BLaER1 (cell line): ENCODE data around the gene ATP11C.

Experiments used
- H3K27ac ChIP-seq: shearing (Covaris generic); formaldehyde crosslinking; 2 replicates; pipeline ENCODE4 v1.8.1; 2022
- H3K27me3 ChIP-seq: shearing (Covaris generic); formaldehyde crosslinking; 2 replicates; pipeline ENCODE4 v1.8.1; 2022
- H3K36me3 ChIP-seq: shearing (Covaris generic); formaldehyde crosslinking; 2 replicates; pipeline ENCODE4 v1.8.1; 2022
- H3K4me1 ChIP-seq: shearing (Covaris generic); formaldehyde crosslinking; 2 replicates; pipeline ENCODE4 v1.8.1; 2022
- H3K4me2 ChIP-seq: shearing (Covaris generic); formaldehyde crosslinking; 2 replicates; pipeline ENCODE4 v1.8.1; 2022
- H3K4me3 ChIP-seq: shearing (Covaris generic); formaldehyde crosslinking; 2 replicates; pipeline ENCODE4 v1.8.1; 2022
- H3K9ac ChIP-seq: shearing (Covaris generic); formaldehyde crosslinking; 2 replicates; pipeline ENCODE4 v1.8.1; 2022
- H3K9me3 ChIP-seq: shearing (Covaris generic); formaldehyde crosslinking; 2 replicates; pipeline ENCODE4 v1.8.1; 2022
- H4K20me1 ChIP-seq: shearing (Covaris generic); formaldehyde crosslinking; 2 replicates; pipeline ENCODE4 v1.8.1; 2022
- Cebpa-rat ChIP-seq: shearing (Covaris generic); IDR thresholded peaks from 2 replicates; pipeline ENCODE4 v1.8.1; 2022

ATP11C gene

DNA sequence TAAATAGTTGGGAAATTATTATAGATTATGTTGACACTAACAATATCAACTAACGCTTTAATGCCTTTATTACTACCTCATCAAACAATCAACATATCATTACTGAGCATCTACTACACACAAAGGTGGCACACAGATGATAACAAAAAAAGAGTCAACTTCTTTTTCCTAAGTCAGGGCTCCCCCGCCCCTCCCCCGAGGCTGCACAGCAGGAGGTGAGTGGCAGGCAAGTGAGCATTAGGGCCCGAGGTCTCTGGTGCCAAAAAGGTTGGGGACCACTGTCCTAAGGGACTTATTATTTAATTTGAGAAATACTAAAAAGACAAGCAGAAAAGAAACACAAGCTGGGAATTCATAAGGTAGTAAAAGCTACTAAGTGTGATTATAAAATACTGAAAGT is 174.6 kb downstream of the ATP11C start:
- Histone ChIP-seq H3K4me2 (no peak overlapping the region), H3K4me3 (no peak overlapping the region), H3K9ac (no peak overlapping the region), H3K27ac (no peak overlapping the region), H3K36me3 (peaks cover 38% of the 10 kb centered on the region), H4K20me1 (peaks cover 7% of the 10 kb centered on the region; the same call in 1 of the 2 replicates), H3K27me3 (peaks cover 59% of the 10 kb centered on the region), H3K9me3 (peaks cover 30% of the 10 kb centered on the region), H3K4me1 (no peaks in the 10 kb centered on the region)
- no peak for TF ChIP-seq Cebpa-rat

DNA sequence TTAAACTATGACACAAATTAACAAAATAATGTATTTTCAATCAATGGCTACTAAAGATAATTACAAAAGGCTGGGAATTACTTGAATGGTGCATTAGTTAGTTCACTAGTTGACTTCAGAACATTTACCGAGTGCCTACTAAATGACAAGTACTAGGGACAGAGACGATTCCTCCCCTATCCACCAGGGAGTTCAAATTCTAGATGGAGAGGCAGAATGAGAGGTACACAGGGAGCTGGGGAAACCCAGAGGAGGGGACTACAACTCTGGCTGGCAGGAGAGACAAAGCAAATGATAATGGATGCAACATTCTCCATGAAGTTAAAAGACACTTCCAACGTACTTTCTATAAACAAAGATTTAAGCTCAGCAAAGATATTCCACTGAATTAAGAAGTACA is 181.8 kb downstream of the ATP11C start:
- no peaks in the 10 kb centered on the region for H3K4me1 ChIP-seq
- H3K9ac ChIP-seq: no peak overlapping the region
- no peak overlapping the region for H3K4me2 ChIP-seq
- no peak overlapping the region for H3K4me3 ChIP-seq
- H3K9me3 ChIP-seq: peaks cover 30% of the 10 kb centered on the region
- H3K27me3 ChIP-seq: peaks cover 75% of the 10 kb centered on the region
- no peaks in the 10 kb centered on the region for H4K20me1 ChIP-seq
- no peak for TF ChIP-seq Cebpa-rat
- no peak overlapping the region for H3K27ac ChIP-seq
- peaks cover 40% of the 10 kb centered on the region for H3K36me3 ChIP-seq

DNA sequence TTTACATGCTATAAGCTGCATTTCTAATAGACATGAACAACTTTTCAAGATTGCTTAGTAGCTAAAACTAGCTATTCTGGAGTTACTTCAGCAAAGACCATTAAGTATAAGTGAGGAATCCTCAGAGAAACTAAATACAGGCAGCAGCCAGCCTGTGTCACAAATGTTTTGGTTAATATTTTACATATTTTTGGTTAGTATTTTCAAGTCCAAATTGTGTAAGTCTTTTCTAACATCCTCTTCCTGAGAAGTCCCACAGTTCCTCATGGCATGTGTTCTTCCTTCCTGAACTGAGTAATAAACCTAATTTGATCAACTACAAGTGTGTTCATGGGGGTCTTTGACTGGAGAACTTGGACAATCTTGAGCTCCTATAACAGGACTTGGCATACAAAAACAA is 182.5 kb downstream of the ATP11C start:
- Histone ChIP-seq H3K36me3 (peaks cover 39% of the 10 kb centered on the region), H3K4me1 (no peaks in the 10 kb centered on the region), H3K9me3 (peaks cover 23% of the 10 kb centered on the region), H3K4me3 (no peak overlapping the region), H3K9ac (no peak overlapping the region), H4K20me1 (no peaks in the 10 kb centered on the region), H3K27ac (no peak overlapping the region), H3K27me3 (peaks cover 81% of the 10 kb centered on the region), H3K4me2 (no peak overlapping the region)
- TF ChIP-seq Cebpa-rat: no peak

DNA sequence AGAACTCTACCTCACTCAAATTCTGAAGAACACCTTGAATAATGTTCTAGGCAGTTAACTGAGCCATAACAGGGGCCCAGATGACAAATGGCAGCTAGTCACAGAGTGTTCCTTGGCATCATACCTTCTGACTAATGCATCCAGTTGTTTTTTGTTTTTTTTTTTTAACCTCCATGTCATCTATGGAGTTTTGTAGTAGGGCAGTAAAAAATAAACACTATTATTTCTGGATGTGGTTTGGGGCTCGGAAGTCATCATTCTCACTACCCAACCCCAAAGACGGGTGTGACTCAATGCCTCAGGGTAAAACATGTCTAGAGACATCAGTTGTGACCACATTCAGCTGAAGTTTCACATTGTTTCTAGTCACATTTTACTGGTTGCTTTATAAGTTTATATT is 193.7 kb downstream of the ATP11C start:
- H3K36me3 ChIP-seq: peaks cover 40% of the 10 kb centered on the region
- no peaks in the 10 kb centered on the region for H3K9me3 ChIP-seq
- H4K20me1 ChIP-seq: no peaks in the 10 kb centered on the region; the same call in 1 of the 2 replicates
- no peak overlapping the region for H3K4me2 ChIP-seq
- no peak overlapping the region for H3K27ac ChIP-seq
- H3K4me3 ChIP-seq: no peak overlapping the region
- peaks cover 84% of the 10 kb centered on the region for H3K27me3 ChIP-seq
- H3K4me1 ChIP-seq: 0 out of 2 replicates have a peak, but pooled peaks cover 16% of the 10 kb centered on the region
- H3K9ac ChIP-seq: no peak overlapping the region
- no peak for TF ChIP-seq Cebpa-rat

DNA sequence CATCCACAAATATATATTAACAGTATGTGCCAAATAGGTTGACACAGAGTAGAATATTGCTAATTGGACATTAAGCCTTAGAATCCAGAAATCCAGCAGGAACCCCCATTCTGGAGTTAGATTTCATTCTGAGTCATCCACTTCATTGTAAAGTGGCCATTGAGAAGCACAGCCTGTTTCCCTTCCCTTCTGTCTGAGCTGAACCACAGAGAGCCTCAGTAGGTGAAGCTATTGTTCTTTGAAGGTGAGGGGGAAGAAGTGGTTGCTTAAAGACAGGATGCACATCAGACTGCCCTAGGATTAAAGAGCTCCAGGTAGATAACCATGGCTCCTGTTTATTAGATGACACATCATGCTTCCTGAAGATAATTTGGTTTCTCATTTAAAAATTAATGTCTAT is 194.3 kb downstream of the ATP11C start:
- Histone ChIP-seq H4K20me1 (no peaks in the 10 kb centered on the region; the same call in 1 of the 2 replicates), H3K4me1 (0 out of 2 replicates have a peak, but pooled peaks cover 16% of the 10 kb centered on the region), H3K27me3 (peaks cover 85% of the 10 kb centered on the region), H3K36me3 (peaks cover 40% of the 10 kb centered on the region), H3K4me3 (no peak overlapping the region), H3K9ac (no peak overlapping the region), H3K4me2 (no peak overlapping the region), H3K9me3 (no peaks in the 10 kb centered on the region), H3K27ac (no peak overlapping the region)
- no peak for TF ChIP-seq Cebpa-rat

DNA sequence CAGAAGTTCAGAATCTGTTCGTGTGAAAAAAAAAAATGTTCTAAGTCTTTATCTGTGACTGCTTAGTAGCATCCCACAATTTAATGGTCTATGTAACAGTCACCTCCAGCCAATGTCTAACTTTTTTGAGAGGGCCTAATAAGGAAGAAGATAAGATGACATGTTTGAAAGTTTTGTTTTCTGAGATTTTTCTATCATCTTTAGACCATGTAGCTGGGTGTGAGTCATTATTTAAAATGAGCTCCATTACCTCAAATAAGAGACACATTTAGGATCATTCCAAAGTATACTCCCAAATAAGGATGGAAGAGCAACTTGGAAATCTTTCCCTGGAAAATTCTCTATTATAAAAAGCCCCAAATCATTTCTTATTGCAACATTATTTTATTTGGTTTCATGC is 196.7 kb downstream of the ATP11C start:
- TF ChIP-seq Cebpa-rat: no peak
- Histone ChIP-seq H4K20me1 (no peaks in the 10 kb centered on the region; the same call in 1 of the 2 replicates), H3K9ac (no peak overlapping the region)

DNA sequence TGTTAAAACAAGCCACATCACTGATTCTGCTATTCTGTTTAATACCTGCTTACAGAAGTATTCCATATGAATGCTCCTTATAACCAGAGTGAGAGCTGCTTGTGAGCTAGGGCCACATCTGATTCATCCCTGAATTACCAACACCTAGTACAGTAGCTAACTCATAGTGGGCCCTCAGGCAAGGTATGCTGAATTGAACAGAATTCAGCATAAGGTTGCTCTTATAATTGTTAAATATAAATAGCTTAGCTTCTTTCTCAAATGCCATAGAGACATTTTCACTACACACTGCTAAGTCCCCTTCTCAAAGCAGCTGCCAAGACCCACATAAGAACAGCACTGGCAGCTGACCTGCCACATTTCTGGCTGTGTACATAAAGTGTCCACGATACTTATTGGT is 197.9 kb downstream of the ATP11C start:
- H3K27ac ChIP-seq: no peak overlapping the region
- no peak for TF ChIP-seq Cebpa-rat
- H3K4me1 ChIP-seq: 0 out of 2 replicates have a peak, but pooled peaks cover 11% of the 10 kb centered on the region
- H3K9ac ChIP-seq: no peak overlapping the region
- peaks cover 89% of the 10 kb centered on the region for H3K27me3 ChIP-seq
- no peak overlapping the region for H3K4me2 ChIP-seq
- H3K36me3 ChIP-seq: peaks cover 36% of the 10 kb centered on the region
- H3K9me3 ChIP-seq: no peaks in the 10 kb centered on the region
- H4K20me1 ChIP-seq: peaks cover 7% of the 10 kb centered on the region; the same call in 1 of the 2 replicates
- no peak overlapping the region for H3K4me3 ChIP-seq

More for the DNA sequence above, 196.7 kb downstream of the ATP11C start:
- Histone ChIP-seq H3K36me3 (peaks cover 37% of the 10 kb centered on the region), H3K27ac (no peak overlapping the region), H3K4me1 (0 out of 2 replicates have a peak, but pooled peaks cover 16% of the 10 kb centered on the region), H3K9me3 (no peaks in the 10 kb centered on the region), H3K4me2 (no peak overlapping the region), H3K4me3 (no peak overlapping the region), H3K27me3 (peaks cover 92% of the 10 kb centered on the region)

DNA sequence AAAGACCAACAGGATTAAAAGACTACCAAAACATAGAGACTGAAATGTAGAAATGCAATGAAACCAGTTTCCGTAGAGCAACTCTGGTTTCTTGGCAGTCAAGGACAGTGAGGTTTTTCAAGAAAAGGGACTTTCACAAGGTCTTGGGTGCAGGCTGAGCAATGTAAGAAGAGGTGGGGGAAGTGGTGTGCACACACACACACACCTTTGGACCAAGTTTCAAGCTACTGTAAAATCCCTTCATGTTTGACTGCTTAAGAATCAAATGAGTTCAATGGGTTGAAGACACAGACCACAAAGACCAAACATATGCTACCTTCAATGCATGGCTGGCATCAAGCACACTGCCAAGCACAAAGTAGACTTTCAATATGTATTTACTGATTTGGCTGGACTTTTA is 207.1 kb downstream of the ATP11C start:
- Histone ChIP-seq H3K36me3 (0 out of 2 replicates have a peak, but pooled peaks cover 4% of the 10 kb centered on the region), H3K9ac (no peak overlapping the region)

DNA sequence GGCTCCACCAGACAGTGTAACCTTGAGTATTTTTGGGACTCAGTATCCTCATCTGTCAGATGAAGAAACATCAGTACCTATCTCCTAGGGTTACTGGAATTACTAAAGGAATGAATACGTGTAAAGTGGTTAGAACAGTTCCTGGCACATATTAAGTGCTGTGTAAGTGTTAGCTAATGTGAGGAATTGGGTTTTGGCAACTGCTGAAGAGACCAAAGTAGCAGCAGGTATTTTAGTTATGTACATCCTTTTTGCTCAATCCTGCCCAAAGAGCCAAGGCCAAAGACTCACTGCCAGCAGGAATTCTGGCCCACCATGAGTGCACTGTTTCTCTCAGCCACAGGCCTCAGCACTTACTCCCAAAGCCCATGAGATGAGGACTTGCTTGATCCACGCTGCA is 208.2 kb downstream of the ATP11C start:
- Histone ChIP-seq H3K4me1 (no peaks in the 10 kb centered on the region), H3K4me2 (no peak overlapping the region), H3K9me3 (no peaks in the 10 kb centered on the region), H3K9ac (no peak overlapping the region), H3K27me3 (peaks cover 84% of the 10 kb centered on the region), H3K4me3 (no peak overlapping the region), H3K27ac (no peak overlapping the region), H3K36me3 (no peaks in the 10 kb centered on the region), H4K20me1 (0 out of 2 replicates have a peak, but pooled peaks cover 8% of the 10 kb centered on the region)
- TF ChIP-seq Cebpa-rat: no peak

More for the DNA sequence above, 207.1 kb downstream of the ATP11C start:
- H3K4me1 ChIP-seq: no peaks in the 10 kb centered on the region
- H3K27me3 ChIP-seq: peaks cover 88% of the 10 kb centered on the region
- H3K27ac ChIP-seq: no peak overlapping the region
- H3K9me3 ChIP-seq: no peaks in the 10 kb centered on the region
- no peak overlapping the region for H3K4me3 ChIP-seq
- TF ChIP-seq Cebpa-rat: no peak
- H4K20me1 ChIP-seq: 0 out of 2 replicates have a peak, but pooled peaks cover 16% of the 10 kb centered on the region
- H3K4me2 ChIP-seq: no peak overlapping the region

DNA sequence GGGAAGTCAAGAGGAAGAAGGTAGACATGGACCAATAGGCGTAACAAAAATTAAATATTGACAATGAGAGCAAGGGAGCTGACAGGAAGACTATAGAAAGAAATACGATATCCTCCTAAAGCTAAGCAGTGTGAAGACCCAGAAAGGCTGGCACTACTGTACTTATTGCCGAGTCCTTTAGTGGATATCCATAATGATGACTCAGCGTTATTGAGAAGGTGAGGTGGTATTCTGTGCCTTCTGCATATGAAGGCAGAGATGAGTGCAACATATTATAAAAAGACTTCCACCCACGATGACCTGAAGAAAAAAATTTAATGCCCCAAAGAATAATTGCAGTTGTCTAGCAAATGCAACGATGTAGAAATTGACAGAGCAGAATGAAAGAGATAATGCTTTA is 211.9 kb downstream of the ATP11C start:
- Histone ChIP-seq H3K4me3 (no peak overlapping the region), H3K4me1 (no peaks in the 10 kb centered on the region), H3K4me2 (no peak overlapping the region), H4K20me1 (0 out of 2 replicates have a peak, but pooled peaks cover 8% of the 10 kb centered on the region), H3K27ac (no peak overlapping the region), H3K27me3 (peaks cover 89% of the 10 kb centered on the region), H3K36me3 (no peaks in the 10 kb centered on the region), H3K9me3 (no peaks in the 10 kb centered on the region), H3K9ac (no peak overlapping the region)
- no peak for TF ChIP-seq Cebpa-rat

DNA sequence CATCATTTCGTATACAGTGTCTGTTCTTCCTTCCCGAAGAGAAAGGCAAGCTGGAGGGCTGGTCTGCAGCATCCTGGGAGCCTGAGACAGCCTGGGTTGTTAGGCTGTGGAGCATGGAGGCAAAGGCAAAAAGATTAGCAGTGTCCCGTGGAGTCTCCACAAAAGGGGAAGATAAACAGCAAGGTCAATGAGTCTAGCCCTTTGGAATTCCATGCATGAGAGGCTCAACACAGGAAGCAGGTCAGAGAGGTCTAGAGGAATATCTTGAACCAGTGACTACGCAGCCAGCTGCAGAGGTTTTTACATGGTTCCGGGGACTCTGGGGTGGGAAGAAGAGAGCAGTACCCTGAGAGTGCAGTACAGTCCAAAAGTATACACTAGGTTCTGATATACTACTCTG is 212.7 kb downstream of the ATP11C start:
- Histone ChIP-seq H3K27me3 (peaks cover 83% of the 10 kb centered on the region), H3K4me1 (no peaks in the 10 kb centered on the region), H3K9me3 (no peaks in the 10 kb centered on the region), H3K9ac (no peak overlapping the region), H3K27ac (no peak overlapping the region), H3K36me3 (no peaks in the 10 kb centered on the region), H3K4me3 (no peak overlapping the region), H3K4me2 (no peak overlapping the region), H4K20me1 (0 out of 2 replicates have a peak, but pooled peaks cover 8% of the 10 kb centered on the region)
- TF ChIP-seq Cebpa-rat: no peak
